ENCODE data around the gene NMS. TPM values are rescaled to one million over a fixed set of nuclear protein-coding genes. Genes with fewer than 3 reads are reported as not detected.

Gene NMS
- total RNA-seq, 8 experiments from 2014 or later = 1.1 TPM; not detected in 7

DNA sequence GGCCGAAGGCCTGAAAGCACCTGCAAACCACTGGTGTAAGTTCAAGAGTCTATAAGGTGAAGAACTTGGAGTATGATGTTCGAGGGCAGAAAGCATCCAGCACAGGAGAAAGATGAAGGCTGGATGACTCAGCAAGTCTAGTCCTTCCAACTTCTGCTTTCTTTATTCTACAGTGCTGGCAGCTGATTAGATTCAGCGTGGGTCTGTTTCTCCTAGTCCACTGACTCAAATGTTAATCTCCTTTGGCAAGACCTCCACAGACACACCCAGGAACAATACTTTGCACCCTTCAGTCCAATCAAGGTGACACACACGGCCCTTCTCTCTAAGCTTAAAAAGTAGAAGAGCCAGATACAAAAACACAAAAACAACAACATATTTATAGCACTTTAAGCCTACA is 43.4 kb downstream of the NMS start:
- ATAC-seq (replicated peaks in 6 of 8) = no peak
- Histone ChIP-seq H3K4me3 (no peak overlapping the region), H3K27ac (no peak overlapping the region), H3K4me1 (replicated peaks in 1 of 2) (no peaks in the 10 kb centered on the region)
- in situ Hi-C loops (cut with MboI; ENCODE audit: low pct_unique_long_range_greater_than_20kb in 2 of 9, low sequenced_read_pairs in 9 of 9, unreplicated experiment in 9 of 9) = no loop called here
- 17 to 89% (median 57%) methylated on average over 2 to 4 of the region's 4 CpGs; no CpG with 5 or more reads in 2 of the 10 experiments for WGBS, 10 experiments

DNA sequence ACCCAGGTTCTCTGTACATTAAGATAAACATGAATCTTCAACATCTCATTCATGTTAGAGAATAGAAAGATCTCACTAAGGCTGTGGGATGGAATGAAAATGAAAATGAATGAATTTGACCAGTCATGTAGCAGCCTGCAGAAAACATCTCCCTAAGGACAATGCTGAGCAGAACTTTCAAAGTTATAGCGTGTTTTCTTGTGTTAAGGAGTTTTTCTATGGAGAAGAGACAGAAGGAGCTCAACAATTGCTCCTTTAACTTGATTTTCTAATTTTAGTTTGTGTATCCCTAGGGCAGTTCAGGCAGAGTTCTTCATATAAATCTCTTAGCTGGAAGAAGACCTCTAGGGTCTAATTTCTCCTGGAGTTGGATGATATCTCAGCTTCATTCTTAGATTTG is 47.3 kb downstream of the NMS start:
- no peak overlapping the region for H3K27ac ChIP-seq
- H3K4me1 ChIP-seq (replicated peaks in 1 of 2) = no peaks in the 10 kb centered on the region
- 0 to 100% (median 100%) methylated on average over 1 of the region's 1 CpG; no CpG with 5 or more reads in 5 of the 10 experiments for WGBS, 10 experiments
- ATAC-seq (replicated peaks in 6 of 8) = no peak
- H3K4me3 ChIP-seq = no peak overlapping the region
- in situ Hi-C loops (cut with MboI; ENCODE audit: low pct_unique_long_range_greater_than_20kb in 2 of 9, low sequenced_read_pairs in 9 of 9, unreplicated experiment in 9 of 9) = no loop called here

DNA sequence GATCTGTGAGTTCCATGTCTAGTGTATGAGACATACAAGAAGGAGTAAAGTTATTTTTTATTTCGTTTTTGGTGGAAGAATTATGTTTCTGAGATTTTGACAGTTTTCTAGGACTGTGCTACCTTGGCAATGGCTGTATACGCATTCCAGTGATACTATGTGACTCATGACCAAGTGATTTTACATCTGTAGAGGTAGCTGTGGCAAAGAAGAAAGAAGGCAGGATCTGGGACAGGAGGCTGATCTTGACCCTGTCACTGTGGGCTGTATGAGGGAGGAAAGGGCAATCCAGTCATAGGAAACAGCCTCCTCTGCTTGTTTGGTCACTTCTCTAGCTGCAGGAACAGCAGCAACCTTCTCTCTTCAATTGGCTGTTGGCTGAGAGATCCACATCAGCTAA is 48.5 kb downstream of the NMS start:
- ATAC-seq (replicated peaks in 6 of 8) = no peak
- H3K4me3 ChIP-seq = no peak overlapping the region
- in situ Hi-C loops (cut with MboI; ENCODE audit: low pct_unique_long_range_greater_than_20kb in 2 of 9, low sequenced_read_pairs in 9 of 9, unreplicated experiment in 9 of 9) = no loop called here
- WGBS, 10 experiments = 0 to 83% (median 41%) methylated on average over 1 to 2 of the region's 2 CpGs; no CpG with 5 or more reads in 2 of the 10 experiments
- H3K27ac ChIP-seq = no peak overlapping the region
- H3K4me1 ChIP-seq (replicated peaks in 1 of 2) = no peaks in the 10 kb centered on the region

DNA sequence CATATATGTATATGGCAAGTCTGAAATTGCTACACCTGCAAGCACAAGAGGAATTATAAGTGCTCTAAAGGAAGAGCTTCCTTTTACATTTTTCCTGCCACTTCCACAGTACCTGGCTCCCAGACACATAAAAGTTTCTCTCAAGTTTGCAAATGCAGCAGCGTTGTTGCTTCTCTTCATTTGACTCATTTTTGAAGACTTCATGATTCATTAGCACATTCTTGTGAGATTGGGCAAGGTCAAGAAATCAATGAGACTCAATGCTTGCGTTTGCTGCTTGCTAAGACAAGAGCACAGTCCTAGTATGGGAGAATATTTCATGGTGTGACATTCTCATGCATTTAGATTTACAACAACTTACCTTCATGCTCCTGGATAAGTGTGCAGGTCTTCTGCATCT is 49.9 kb downstream of the NMS start:
- H3K4me1 ChIP-seq (replicated peaks in 1 of 2) = no peaks in the 10 kb centered on the region
- no peak overlapping the region for H3K4me3 ChIP-seq
- H3K27ac ChIP-seq = no peak overlapping the region
- in situ Hi-C loops (cut with MboI; ENCODE audit: low pct_unique_long_range_greater_than_20kb in 2 of 9, low sequenced_read_pairs in 9 of 9, unreplicated experiment in 9 of 9) = no loop called here
- peak in 2 of 8 experiments; percentile 40 to 79 for ATAC-seq (replicated peaks in 6 of 8)
- WGBS, 10 experiments = 10 to 93% (median 58%) methylated on average over 1 to 2 of the region's 2 CpGs; no CpG with 5 or more reads in 2 of the 10 experiments

DNA sequence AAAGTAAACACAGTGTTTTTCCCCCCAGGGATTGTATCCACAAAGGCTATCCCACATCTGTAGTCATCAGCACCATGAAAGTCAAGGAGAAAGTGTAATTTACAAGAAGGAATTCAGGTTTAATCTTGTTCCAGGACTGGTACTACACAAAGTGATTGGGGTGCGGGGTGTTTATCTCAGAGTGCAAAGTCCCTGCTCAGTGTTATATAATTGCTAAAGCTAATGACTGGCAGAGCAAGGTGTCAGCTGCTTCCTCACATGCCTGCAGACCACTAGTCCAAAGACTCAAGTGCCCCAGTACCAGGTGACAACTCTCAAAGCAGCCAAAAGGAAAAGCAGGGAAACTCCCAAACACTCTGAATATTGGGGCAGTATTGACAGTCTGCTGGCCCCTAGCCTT is 52.1 kb downstream of the NMS start:
- Histone ChIP-seq H3K4me3 (no peak overlapping the region), H3K4me1 (replicated peaks in 1 of 2) (no peaks in the 10 kb centered on the region), H3K27ac (no peak overlapping the region)
- 0 to 100% (median 89%) methylated on average over 1 of the region's 1 CpG; no CpG with 5 or more reads in 3 of the 10 experiments for WGBS, 10 experiments
- in situ Hi-C loops (cut with MboI; ENCODE audit: low pct_unique_long_range_greater_than_20kb in 2 of 9, low sequenced_read_pairs in 9 of 9, unreplicated experiment in 9 of 9) = no loop called here
- ATAC-seq (replicated peaks in 6 of 8) = no peak

DNA sequence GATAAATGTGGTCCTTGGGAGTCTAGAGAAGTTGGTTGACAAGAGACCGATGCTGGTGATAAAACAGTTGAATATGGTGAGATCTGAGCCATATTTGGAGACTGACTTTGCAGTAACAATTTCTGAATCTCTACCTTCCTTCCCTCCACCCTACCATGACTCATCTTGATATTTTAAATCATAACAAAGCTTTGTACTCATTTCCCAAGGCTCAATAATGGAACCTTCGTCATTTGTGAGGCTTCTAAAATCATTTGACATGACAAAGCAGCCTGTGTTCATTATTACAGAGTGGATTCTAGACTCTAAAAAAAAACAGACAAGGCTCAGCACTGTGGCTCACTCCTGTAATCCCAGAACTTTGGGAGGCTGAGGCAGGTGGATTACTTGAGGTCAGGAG is 54.0 kb downstream of the NMS start:
- ATAC-seq (replicated peaks in 6 of 8) = peak in 1 of 8 experiments; percentile 56
- in situ Hi-C loops (cut with MboI; ENCODE audit: low pct_unique_long_range_greater_than_20kb in 2 of 9, low sequenced_read_pairs in 9 of 9, unreplicated experiment in 9 of 9) = no loop called here
- Histone ChIP-seq H3K4me1 (replicated peaks in 1 of 2) (no peaks in the 10 kb centered on the region), H3K27ac (no peak overlapping the region), H3K4me3 (no peak overlapping the region)
- 0 to 100% (median 86%) methylated on average over 1 to 2 of the region's 2 CpGs; no CpG with 5 or more reads in 3 of the 10 experiments for WGBS, 10 experiments

DNA sequence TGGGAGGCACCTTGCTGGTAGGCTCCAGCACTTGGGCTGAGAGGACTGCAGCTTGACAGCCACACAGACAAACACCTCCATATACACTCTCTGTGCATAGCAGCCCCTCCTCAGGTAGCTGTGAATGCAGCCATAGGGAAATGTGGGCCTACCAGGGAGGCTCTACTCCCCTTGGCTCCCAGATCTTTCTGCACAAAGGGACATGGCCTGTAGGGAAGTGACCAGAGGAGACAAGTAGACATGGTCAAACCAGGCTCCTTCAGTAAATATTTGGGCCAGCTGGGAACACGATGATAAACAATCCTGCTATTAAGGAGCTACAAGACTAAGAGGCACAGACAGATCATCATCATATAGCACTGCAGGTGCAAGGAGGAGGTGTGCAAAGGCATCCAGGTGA is 56.6 kb downstream of the NMS start:
- no peak for ATAC-seq (replicated peaks in 6 of 8)
- H3K4me3 ChIP-seq = no peak overlapping the region
- WGBS, 10 experiments = 29 to 100% methylated on average over 1 of the region's 1 CpG; no CpG with 5 or more reads in 8 of the 10 experiments
- in situ Hi-C loops (cut with MboI; ENCODE audit: low pct_unique_long_range_greater_than_20kb in 2 of 9, low sequenced_read_pairs in 9 of 9, unreplicated experiment in 9 of 9) = no loop called here
- H3K27ac ChIP-seq = no peak overlapping the region
- H3K4me1 ChIP-seq (replicated peaks in 1 of 2) = no peaks in the 10 kb centered on the region

DNA sequence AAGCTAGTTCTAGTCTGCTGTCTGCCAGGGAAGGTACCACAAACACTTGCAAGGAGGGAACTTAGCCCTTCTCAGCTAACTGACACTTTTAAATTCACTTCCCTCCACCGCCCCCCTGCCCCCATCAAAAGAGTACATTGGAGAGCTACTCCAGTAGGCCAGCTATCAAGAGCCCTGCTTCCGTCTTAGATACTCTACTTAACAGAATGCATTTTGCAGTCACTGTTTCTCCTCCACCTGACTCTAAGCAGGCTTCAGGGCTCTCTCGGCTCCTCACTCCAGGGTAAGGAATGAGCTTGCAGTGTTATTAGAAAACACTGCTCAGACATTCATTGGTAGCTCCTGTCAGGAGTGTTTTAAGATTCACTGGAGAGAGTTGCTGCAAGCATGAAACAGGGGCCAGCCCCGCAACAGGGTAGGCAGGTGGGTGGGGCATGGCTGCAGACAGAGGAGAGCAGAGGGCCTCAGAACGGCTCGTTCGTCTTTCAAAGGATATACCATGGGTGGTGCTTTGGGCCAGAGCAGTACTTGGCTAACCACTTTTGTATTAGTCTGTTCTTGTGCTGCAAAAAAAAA is 57.2 kb downstream of the NMS start:
- 0 to 83% (median 68%) methylated on average over 1 to 4 of the region's 7 CpGs; no CpG with 5 or more reads in 4 of the 10 experiments for whole genome bisulfite sequencing, 10 experiments
- ATAC-seq (replicated peaks in 6 of 8) = no peak

DNA sequence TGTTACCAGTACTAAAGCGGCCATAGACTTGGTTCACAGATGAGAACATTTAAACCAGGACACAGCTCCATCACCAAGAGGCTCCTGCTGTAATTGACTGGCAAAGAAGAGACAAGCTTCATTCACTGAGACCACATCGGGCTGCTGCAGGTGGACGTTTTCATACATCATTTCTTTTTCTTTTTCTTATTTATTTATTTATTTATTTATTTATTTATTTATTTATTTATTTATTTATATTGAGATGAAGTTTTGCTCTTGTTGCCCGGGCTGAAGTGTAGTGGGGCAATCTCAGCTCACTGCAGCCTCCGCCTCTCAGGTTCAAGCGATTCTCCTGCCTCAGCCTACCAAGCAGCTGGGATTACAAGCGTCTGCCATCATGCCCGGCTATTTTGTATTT is 58.9 kb downstream of the NMS start:
- 40 to 100% (median 80%) methylated on average over 2 to 8 of the region's 8 CpGs; no CpG with 5 or more reads in 1 of the 10 experiments for WGBS, 10 experiments
- no peaks in the 10 kb centered on the region for H3K4me1 ChIP-seq (replicated peaks in 1 of 2)
- H3K4me3 ChIP-seq = no peak overlapping the region
- ATAC-seq (replicated peaks in 6 of 8) = no peak
- in situ Hi-C loops (cut with MboI; ENCODE audit: low pct_unique_long_range_greater_than_20kb in 2 of 9, low sequenced_read_pairs in 9 of 9, unreplicated experiment in 9 of 9) = no loop called here
- H3K27ac ChIP-seq = no peak overlapping the region

More for the DNA sequence above, 57.2 kb downstream of the NMS start:
- H3K4me1 ChIP-seq (replicated peaks in 1 of 2) = no peaks in the 10 kb centered on the region
- no peak overlapping the region for H3K4me3 ChIP-seq
- in situ Hi-C loops (cut with MboI; ENCODE audit: low pct_unique_long_range_greater_than_20kb in 2 of 9, low sequenced_read_pairs in 9 of 9, unreplicated experiment in 9 of 9) = no loop called here
- H3K27ac ChIP-seq = no peak overlapping the region

DNA sequence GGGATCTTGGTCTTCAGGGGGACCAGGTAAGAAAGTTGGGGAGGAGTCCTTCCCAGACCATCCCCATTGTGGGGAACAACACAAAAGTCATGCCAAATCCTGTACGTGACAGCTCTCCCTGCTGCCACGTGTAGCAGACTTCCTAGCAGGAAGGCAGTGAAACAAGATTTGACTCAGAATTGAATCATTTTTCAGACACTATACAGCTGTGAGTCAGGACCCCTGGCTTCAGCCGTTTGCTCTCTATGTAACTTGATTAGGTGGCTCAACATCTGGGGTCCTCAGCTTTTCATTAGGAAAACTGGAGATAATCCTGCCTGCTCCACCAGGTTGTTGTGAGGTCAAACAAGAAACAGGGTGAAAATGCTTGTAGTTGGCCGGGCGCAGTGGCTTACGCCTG is 59.6 kb downstream of the NMS start:
- H3K4me3 ChIP-seq = no peak overlapping the region
- 0 to 100% (median 74%) methylated on average over 1 to 6 of the region's 6 CpGs; no CpG with 5 or more reads in 3 of the 10 experiments for WGBS, 10 experiments
- no peak for ATAC-seq (replicated peaks in 6 of 8)

More for the DNA sequence above, 59.6 kb downstream of the NMS start:
- in situ Hi-C loops (cut with MboI; ENCODE audit: low pct_unique_long_range_greater_than_20kb in 2 of 9, low sequenced_read_pairs in 9 of 9, unreplicated experiment in 9 of 9) = no loop called here
- Histone ChIP-seq H3K27ac (no peak overlapping the region), H3K4me1 (replicated peaks in 1 of 2) (no peaks in the 10 kb centered on the region)

Other genes with a start within 250 kb of the NMS start
- 10 to 100 TPM in 4 of 8 experiments, 1 to 10 TPM in 1, under 1 TPM in 3; 0.10 to 50.5 (median 9.2) TPM for gene LONRF2, start 148.0 kb upstream of the NMS start, total RNA-seq
- 10 to 100 TPM in 6 of 8 experiments, 1 to 10 TPM in 2; 2.5 to 40.8 (median 20.6) TPM for gene CHST10, start 52.8 kb upstream of the NMS start, total RNA-seq
- 10 to 100 TPM; 10.9 to 28.3 (median 12.7) TPM for gene PDCL3, start 92.5 kb downstream of the NMS start, total RNA-seq

All from motor neuron (in vitro differentiated cells).